Measurements from ENCODE around the gene KCNJ6.

DNA sequence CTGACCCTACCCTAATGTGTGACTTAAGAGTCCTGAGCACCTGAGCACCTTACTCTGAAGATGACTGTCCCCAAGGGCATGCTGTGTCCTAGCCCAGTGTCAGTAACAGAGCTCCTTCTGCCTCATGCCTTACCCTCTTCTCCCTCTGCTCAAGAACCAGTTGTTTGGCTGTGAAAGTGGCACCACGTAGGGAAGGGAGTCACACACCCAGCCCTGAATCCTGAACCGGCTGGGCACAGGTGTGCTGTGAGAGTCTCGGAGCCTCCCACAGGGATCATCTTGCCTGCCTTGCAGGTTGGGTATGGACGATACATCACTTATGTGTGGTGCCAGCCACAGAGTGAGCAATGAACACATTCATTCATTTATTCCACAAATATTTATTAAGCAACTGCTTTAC is 329.1 kb downstream of the KCNJ6 start:
- TF ChIP-seq, protein P1, sequence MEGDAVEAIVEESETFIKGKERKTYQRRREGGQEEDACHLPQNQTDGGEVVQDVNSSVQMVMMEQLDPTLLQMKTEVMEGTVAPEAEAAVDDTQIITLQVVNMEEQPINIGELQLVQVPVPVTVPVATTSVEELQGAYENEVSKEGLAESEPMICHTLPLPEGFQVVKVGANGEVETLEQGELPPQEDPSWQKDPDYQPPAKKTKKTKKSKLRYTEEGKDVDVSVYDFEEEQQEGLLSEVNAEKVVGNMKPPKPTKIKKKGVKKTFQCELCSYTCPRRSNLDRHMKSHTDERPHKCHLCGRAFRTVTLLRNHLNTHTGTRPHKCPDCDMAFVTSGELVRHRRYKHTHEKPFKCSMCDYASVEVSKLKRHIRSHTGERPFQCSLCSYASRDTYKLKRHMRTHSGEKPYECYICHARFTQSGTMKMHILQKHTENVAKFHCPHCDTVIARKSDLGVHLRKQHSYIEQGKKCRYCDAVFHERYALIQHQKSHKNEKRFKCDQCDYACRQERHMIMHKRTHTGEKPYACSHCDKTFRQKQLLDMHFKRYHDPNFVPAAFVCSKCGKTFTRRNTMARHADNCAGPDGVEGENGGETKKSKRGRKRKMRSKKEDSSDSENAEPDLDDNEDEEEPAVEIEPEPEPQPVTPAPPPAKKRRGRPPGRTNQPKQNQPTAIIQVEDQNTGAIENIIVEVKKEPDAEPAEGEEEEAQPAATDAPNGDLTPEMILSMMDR (IDR thresholded peaks at IDR 0.05) = no peak
- no peak for TF ChIP-seq POLR2A (IDR thresholded peaks at IDR 0.05)

Measured in uterus (tissue), 2 donors.